Liver (tissue), 3 donors: ENCODE measurements around the gene BACH2.

Experiments used
- ATF3 ChIP-seq: IDR thresholded peaks from 2 replicates; pipeline ENCODE4 v1.6.1; 2016; ENCODE audit warnings: antibody characterized with exemption
- CTCF ChIP-seq: fragments of 150-350 bp; IDR thresholded peaks from 2 replicates; pipeline ENCODE4 v1.5.1; 2017; ENCODE audit warnings: improper control_type of control experiment, low read depth, low read length; ENCODE audit not compliant: missing input control
- EGR1 ChIP-seq, 2 donors: IDR thresholded peaks; 2 replicates each; pipeline ENCODE4 v1.6.1; 2016 to 2018; ENCODE audit warnings: antibody characterized with exemption in 2 of 2, low read depth in 2 of 2
- GABPA ChIP-seq, 2 donors: IDR thresholded peaks in 1 of 2; conservative IDR thresholded peaks in 1 of 2; 2 replicates each; pipeline ENCODE4 v1.6.1; 2016; ENCODE audit warnings: antibody characterized with exemption in 2 of 2, mild to moderate bottlenecking in 1 of 2, moderate library complexity in 1 of 2
- HNF4A ChIP-seq, 2 donors: conservative IDR thresholded peaks; 2 replicates each; pipeline ENCODE4 v1.6.1; 2016; ENCODE audit warnings: antibody characterized with exemption in 2 of 2, mild to moderate bottlenecking in 2 of 2
- JUND ChIP-seq, 2 donors: IDR thresholded peaks; 2 replicates each; pipeline ENCODE4 v1.6.1; 2016; ENCODE audit warnings: antibody characterized with exemption in 2 of 2
- NR2F2 ChIP-seq: IDR thresholded peaks from 2 replicates; pipeline ENCODE4 v1.6.1; 2016; ENCODE audit warnings: antibody characterized with exemption
- RAD21 ChIP-seq, 2 donors: IDR thresholded peaks; 2 replicates each; pipeline ENCODE4 v1.6.1; 2016; ENCODE audit warnings: antibody characterized with exemption in 2 of 2, mild to moderate bottlenecking in 2 of 2
- RXRA ChIP-seq, 2 donors: IDR thresholded peaks; 2 replicates each; pipeline ENCODE4 v1.6.1; 2017 to 2018; ENCODE audit warnings: antibody characterized with exemption in 2 of 2, mild to moderate bottlenecking in 1 of 2
- SP1 ChIP-seq: IDR thresholded peaks from 2 replicates; pipeline ENCODE4 v1.6.1; 2018; ENCODE audit warnings: antibody characterized with exemption, mild to moderate bottlenecking
- TAF1 ChIP-seq: conservative IDR thresholded peaks from 2 replicates; pipeline ENCODE4 v1.6.1; 2016; ENCODE audit warnings: antibody characterized with exemption, mild to moderate bottlenecking
- YY1 ChIP-seq: IDR thresholded peaks from 2 replicates; pipeline ENCODE4 v1.6.1; 2016; ENCODE audit warnings: antibody characterized with exemption, mild to moderate bottlenecking
- TF ChIP-seq, protein P1 (sequence below): IDR thresholded peaks from 2 replicates; pipeline ENCODE4 v1.6.1; 2016; ENCODE audit warnings: antibody characterized with exemption
- donor health status: healthy.
- donor health status: healthy.

DNA sequence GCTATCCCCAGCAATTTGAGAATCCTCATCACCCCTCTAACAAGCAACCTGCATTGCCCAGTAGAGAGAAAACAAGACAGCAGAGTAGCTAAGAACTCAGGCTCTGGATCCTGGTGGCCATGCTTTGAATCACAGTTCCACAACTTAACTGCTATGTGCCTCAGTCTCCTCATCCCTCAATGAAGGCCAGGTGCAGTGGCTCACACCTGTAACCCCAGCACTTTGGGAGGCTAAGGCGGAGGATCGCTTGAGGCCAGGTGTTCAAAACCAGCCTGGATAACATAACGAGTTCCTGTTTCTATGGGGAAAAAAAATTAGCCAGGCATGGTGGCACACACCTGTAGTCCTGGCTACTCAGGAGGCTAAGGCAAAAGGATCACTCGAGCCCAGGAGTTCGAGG lies 23.7 kb downstream of the BACH2 start:
- TF ChIP-seq CTCF (no peak), NR2F2 (no peak), JUND (IDR thresholded peaks at IDR 0.05) (no peak), EGR1 (IDR thresholded peaks at IDR 0.05; ENCODE audit: low read depth in 2 of 2) (no peak), HNF4A (conservative IDR thresholded peaks at IDR 0.05) (no peak), SP1 (no peak), GABPA (IDR thresholded peaks at IDR 0.05 in 1 of 2, conservative IDR thresholded peaks at IDR 0.05 in 1 of 2) (no peak), RAD21 (IDR thresholded peaks at IDR 0.05) (no peak), ATF3 (no peak), YY1 (no peak), TAF1 (no peak), RXRA (IDR thresholded peaks at IDR 0.05) (no peak)
- TF ChIP-seq, protein P1, sequence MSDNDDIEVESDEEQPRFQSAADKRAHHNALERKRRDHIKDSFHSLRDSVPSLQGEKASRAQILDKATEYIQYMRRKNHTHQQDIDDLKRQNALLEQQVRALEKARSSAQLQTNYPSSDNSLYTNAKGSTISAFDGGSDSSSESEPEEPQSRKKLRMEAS, result no peak
